ENCODE results near the gene SLC6A4. TPM values are rescaled to one million over a fixed set of nuclear protein-coding genes. Genes with fewer than 3 reads are reported as not detected.

The SLC6A4 gene
- total RNA-seq, 6 experiments from 2014 or later: not detected

DNA sequence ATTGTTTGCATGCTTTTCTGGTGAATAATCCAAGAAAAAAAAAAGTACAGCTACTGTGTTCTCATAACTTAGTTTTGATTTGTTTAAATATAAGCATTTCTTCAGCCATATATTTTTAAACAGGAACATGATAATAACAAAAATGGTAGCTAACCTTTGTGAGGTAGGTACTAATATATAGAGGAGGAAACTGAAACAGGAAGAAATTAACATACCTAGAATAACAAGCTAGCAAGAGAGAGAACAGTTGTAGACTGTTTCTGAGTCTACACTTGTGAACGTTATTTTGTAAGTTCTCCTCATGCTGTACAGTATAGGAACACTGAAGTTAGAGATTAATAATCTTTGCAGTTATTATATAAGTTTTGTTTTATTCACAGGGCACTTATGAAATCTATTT lies 69.5 kb downstream of the SLC6A4 start:
- Mint-ChIP-seq H3K4me1 (ENCODE audit: low read depth) (peaks cover 20% of the 10 kb centered on the region), H3K27ac (no peak overlapping the region), H3K27me3 (ENCODE audit: insufficient read depth) (no peaks in the 10 kb centered on the region), H3K36me3 (ENCODE audit: low read depth) (peaks cover 9% of the 10 kb centered on the region), H3K9me3 (no peaks in the 10 kb centered on the region), H3K4me3 (no peak overlapping the region)
- no peak for DNase-seq
- no peak for TF ChIP-seq CTCF (IDR thresholded peaks at IDR 0.05)

GRCh38 chr17:30165147-30165546 lies 70.3 kb downstream of the SLC6A4 start:
- no peak for TF ChIP-seq CTCF (IDR thresholded peaks at IDR 0.05)
- H3K27ac Mint-ChIP-seq: no peak overlapping the region
- H3K36me3 Mint-ChIP-seq (ENCODE audit: low read depth): peaks cover 13% of the 10 kb centered on the region
- H3K4me3 Mint-ChIP-seq: no peak overlapping the region
- peaks cover 18% of the 10 kb centered on the region for H3K4me1 Mint-ChIP-seq (ENCODE audit: low read depth)
- H3K27me3 Mint-ChIP-seq (ENCODE audit: insufficient read depth): no peaks in the 10 kb centered on the region
- DNase-seq: no peak
- H3K9me3 Mint-ChIP-seq: no peaks in the 10 kb centered on the region

DNA sequence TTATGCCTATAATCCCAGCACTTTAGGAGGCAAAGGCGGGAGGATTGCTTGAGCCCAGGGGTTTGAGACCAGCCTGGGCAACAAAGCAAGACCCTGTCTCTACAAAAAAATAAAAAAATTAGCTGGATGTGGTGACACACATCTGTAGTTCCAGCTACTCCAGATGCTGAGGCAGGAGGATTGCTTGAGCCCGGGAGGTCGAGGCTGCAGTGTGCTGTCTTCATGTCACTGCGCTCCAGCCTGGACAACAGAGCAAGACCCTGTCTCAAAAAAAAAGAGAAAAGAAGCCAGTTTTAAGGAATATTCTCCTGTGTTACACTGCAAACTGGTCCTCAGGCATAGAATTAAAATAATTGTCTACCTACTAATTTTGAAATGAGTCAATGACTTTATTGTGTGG lies 71.0 kb downstream of the SLC6A4 start:
- TF ChIP-seq CTCF (IDR thresholded peaks at IDR 0.05): no peak
- Mint-ChIP-seq H3K27ac (no peak overlapping the region), H3K27me3 (ENCODE audit: insufficient read depth) (no peaks in the 10 kb centered on the region), H3K4me1 (ENCODE audit: low read depth) (peaks cover 22% of the 10 kb centered on the region), H3K9me3 (no peaks in the 10 kb centered on the region), H3K36me3 (ENCODE audit: low read depth) (peaks cover 18% of the 10 kb centered on the region), H3K4me3 (no peak overlapping the region)
- DNase-seq: no peak

GRCh38 chr17:30161601-30162000 lies 73.9 kb downstream of the SLC6A4 start:
- DNase-seq: no peak

GRCh38 chr17:30160419-30161172 lies 74.9 kb downstream of the SLC6A4 start:
- H3K4me3 Mint-ChIP-seq: no peak overlapping the region
- TF ChIP-seq CTCF (IDR thresholded peaks at IDR 0.05): no peak
- H3K4me1 Mint-ChIP-seq (ENCODE audit: low read depth): peaks cover 16% of the 10 kb centered on the region
- peaks cover 40% of the 10 kb centered on the region for H3K36me3 Mint-ChIP-seq (ENCODE audit: low read depth)
- no peak for DNase-seq
- no peak overlapping the region for H3K27ac Mint-ChIP-seq
- no peaks in the 10 kb centered on the region; the same call in 1 of the 2 replicates for H3K9me3 Mint-ChIP-seq
- H3K27me3 Mint-ChIP-seq (ENCODE audit: insufficient read depth): no peaks in the 10 kb centered on the region; the same call in 1 of the 2 replicates

More at GRCh38 chr17:30161601-30162000, 73.9 kb downstream of the SLC6A4 start:
- no peak overlapping the region for H3K27ac Mint-ChIP-seq
- H3K27me3 Mint-ChIP-seq (ENCODE audit: insufficient read depth): no peaks in the 10 kb centered on the region
- peaks cover 22% of the 10 kb centered on the region for H3K4me1 Mint-ChIP-seq (ENCODE audit: low read depth)
- TF ChIP-seq CTCF (IDR thresholded peaks at IDR 0.05): no peak
- H3K36me3 Mint-ChIP-seq (ENCODE audit: low read depth): peaks cover 40% of the 10 kb centered on the region
- no peaks in the 10 kb centered on the region; the same call in 1 of the 2 replicates for H3K9me3 Mint-ChIP-seq
- H3K4me3 Mint-ChIP-seq: no peak overlapping the region

Measured in HFFc6 (cell line).